MV-4-11 (cell line): Measurements from ENCODE around the gene C2CD2.

ENCODE experiments used
- DNase-seq: peaks from one replicate; lab custom pipeline; 2025; lab: John Stamatoyannopoulos, UW

The C2CD2 gene

DNA sequence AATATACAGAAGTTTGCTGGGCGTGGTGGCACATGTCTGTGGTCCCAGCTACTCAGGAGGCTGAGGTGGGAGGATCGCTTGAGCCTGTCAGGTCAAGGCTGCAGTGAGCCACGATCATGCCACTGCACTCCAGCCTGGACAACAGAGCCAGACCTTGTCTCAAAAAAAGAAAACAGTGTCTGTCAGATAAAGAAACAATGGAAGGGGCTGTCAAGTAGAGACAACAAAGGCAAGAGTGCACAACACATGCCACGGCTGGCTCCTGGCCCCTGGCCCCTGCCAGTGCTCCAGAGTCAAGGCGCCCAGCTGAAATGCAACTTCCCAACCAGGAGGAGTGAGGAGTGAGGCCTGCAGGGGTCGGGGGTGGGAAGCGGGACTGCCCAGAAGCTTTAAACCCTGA is 107.3 kb downstream of the C2CD2 start:
- DNase-seq = no peak

DNA sequence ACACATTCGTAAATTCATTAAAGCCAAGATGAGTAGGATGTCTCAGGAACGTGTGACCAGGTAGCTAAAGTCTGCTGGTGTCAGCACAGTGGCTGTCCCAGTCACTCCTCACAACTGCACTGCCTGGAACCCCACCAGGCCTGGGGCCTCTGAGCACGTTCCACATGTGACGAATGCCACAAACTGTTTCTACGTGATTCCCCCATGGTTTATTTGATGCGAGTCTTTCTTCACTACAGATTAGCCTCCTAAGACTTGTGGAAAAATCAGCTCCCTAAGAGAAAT is 107.8 kb downstream of the C2CD2 start:
- DNase-seq = no peak

DNA sequence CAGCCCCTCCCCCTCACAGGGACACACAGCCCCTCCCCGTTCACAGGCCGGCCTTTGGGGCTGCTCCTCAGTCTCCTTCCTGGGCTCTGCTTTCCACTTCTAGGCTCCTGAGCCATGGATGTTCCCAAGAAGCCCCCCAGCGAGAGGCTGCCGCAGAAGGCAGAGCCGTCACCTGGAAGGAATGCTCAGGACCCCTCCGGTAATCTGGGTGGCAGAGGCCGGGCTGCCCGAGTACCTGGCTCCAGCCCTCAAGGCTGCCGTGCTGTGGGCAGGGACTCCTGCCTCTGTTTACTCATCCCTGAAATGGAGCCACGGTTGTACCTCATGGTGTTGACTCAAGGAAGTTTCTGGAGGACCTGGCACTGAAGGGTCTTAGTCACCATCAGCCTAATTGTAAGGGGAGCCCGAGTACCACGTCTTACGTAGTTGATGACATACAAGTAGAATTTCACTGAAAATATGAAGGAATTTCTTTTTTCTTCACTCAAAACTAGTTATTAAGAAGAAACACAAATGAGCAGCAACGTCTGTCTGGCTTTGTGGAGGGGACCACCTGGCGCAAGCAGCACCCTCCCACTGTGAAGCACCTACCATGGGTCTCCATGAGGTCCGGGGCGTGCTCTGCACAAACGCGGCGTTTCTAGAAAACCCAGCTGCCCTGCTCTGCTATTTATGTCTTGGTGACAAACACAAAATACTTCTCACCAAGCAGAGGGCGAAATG is 108.3 kb downstream of the C2CD2 start:
- DNase-seq = no peak

DNA sequence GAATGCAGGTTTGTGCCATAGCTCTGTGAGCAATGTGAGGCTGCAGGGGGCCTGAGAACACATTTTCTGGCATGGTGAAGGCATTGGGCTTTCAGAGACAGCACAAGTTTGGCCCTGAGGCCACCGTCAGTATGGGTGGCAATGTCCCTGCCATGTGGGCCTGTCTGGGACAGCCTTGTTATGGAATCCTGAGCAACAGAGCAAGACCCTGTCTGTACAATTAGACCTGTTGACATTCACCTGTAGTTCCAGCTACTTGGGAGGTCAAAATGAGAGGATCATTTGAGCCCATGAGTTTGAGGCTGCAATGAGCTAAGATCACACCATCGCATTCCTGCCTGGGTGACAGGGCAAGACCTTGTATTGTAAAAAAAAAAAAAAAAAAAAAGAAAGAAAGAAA is 110.2 kb downstream of the C2CD2 start:
- no peak for DNase-seq

DNA sequence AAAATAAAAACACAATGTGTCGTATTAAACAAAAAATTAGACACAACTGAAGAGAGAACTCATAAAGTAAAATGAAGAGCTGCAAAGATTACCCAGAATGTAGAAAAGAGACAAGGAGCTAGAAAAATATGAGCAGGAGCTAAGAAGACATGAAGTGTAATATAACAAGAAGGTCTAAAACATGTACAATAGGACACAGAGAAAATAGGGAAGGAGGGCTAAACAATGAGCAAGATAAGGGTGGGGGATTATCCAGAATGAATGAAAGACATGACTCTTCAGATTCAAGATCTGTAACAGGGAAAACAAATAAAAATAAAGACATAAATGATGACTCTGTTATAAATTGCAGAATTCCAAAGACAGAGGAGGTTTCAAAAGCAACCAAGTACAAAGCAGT is 112.9 kb downstream of the C2CD2 start:
- DNase-seq = no peak

DNA sequence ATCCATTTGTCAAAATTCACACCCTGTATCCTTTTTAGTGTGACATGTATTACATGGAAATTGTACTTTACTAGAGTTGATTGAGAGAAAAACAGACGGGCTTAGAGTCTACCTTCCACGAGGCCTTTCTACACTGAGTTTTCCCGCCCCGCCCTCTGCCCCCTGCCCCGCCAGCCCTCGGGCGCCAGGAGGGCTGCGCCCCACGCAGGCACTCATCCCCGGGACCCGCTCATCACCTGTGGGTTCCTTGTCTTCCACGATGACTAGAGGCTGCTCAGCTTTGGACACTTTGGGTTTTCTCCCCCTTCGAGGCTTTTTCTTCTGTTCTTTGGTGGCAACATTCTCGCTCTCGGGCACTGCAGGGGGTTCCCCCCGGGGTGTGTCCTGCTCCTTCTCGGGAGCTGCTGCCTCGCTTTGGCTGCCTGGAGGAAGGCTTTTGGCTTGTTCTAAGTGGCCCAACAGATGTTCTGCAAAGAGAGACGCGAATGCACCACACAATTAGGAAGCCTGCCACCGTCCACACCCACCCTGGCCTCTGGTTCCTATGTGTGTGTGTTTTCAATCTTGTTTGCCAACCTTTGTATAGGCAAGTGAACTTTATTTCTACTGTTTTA is 114.3 kb downstream of the C2CD2 start:
- no peak for DNase-seq

DNA sequence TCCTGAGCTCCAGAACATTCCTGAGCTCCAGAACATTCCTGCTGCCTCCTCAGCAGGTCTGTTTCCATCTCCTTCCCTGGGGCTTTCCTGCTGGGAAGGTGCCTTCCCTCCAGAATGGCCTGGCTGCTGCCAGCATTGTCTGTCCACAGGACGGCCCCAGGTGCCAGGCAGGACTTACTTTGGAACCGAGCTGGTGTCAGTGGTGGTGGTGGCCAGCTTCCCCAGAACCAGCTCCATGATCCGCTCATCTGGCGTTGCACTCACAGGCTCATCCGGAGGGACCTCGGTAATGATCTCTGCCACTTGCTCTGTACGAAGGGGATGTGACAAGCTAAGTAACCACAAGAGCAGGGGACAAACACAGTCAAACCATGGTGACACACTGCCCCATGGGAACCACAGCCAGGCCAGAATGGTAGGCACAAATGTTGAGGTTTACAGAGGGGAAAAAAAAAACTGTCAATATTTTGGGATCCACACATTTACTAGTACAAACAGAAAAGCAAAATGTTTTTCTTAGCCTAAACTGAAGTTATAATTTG is 116.0 kb downstream of the C2CD2 start:
- no peak for DNase-seq

DNA sequence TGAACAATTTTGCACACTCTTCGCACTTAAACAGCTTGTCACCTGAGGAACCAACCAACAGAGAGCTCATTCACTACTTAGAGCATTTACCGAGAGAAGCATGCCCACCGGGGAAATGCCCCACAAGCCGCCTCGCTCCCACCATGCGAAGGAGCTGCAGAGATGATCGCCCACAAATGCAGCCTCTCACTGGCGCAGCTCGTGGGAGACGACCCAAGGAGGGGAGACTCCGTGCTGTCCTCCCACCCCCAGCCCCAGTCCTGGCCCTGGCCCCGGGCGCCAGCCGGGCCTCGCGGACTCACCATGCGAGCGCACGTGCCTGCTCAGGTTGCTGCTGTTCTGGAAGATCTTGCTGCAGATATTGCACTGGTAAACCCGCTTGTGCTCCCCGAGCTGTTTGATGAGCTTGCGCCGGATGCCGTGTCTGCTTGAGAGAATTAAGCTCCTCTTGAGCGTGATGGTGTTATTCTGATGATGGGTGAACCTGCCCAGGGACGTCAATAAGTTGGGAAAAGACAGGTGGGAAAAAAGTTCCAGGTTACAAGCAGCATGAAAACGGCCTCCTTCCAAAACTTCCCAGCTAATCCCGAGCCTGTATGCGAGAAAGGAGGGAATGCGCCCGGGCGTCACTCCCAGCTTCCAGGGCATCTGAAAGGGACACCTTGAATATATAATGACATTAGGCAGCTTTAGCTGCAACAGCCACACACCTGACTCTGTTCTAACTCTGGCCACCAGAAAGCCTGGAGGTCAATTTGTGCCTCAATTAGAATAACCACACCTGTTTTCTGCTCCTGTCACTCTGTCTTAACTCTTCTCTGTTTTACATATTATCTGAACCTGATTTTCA is 117.4 kb downstream of the C2CD2 start:
- no peak for DNase-seq

DNA sequence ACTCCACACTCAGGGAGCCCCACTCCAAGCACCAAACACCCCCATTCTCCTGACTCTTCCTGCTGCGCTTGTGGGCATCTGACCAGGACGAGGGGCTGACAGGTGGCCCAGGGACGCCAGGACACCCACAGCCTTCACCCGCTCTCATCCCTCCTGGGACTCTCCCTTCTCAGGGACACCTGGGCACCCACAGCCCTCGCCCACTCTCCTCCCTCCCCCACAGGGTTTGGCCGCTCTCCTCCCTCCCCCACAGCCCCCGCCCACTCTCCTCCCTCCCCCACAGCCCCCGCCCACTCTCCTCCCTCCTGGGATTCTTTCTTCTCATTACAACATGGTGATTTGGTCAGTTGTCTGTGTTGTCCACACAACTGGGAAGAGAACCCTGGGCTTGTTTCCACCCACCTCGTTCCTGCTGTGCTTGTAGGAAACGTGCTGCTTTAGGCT is 118.1 kb downstream of the C2CD2 start:
- no peak for DNase-seq
